Measurements from ENCODE around the gene GM2A.

- TF ChIP-seq ZFP30 (CRISPR knock-in tag; IDR thresholded peaks at IDR 0.05), result no peak
- no peak for TF ChIP-seq PPARA (CRISPR knock-in tag; IDR thresholded peaks at IDR 0.05; ENCODE audit: borderline replicate concordance)
- no peak for TF ChIP-seq ARNTL (CRISPR knock-in tag; IDR thresholded peaks at IDR 0.05; ENCODE audit: borderline replicate concordance, low read depth)
These were observed 30.8 kb upstream of the GM2A start for GRCh38 chr5:151222054-151222789.
